Adrenal gland (tissue), 12 donors: ENCODE data around the gene EYS. TPM values are rescaled to one million over a fixed set of nuclear protein-coding genes. Genes with fewer than 3 reads are reported as not detected.
A peak's percentile ranks its signal among the peaks of the same experiment; 100 is the strongest.
"Not testable (repeated sequence)": the region's sequence is repeated elsewhere in the genome, so short reads cannot be mapped to it uniquely, and the experiment has no call there.

ENCODE experiments used
- DNase-seq, 7 donors: peaks; one replicate each; pipeline ENCODE4 v3.0.0-alpha.2; 2019 to 2020
- H3K27ac ChIP-seq, 5 donors: fragments of 200-600 bp; sonication (generic) in 4 of 5; 1 replicate in 3 of 5; 2 replicates in 2 of 5; pipeline versions ENCODE4 v1.5.1 to v1.8.0; 2016 to 2020; ENCODE audit warnings: mild to moderate bottlenecking in 1 of 5
- H3K27me3 ChIP-seq: fragments of 200-600 bp; 2 replicates; pipeline ENCODE4 v1.8.0; 2021
- H3K36me3 ChIP-seq, 2 donors: fragments of 200-600 bp; replicated peaks in 1 of 2; 1 replicate in 1 of 2; 2 replicates in 1 of 2; pipeline versions ENCODE4 v1.5.1 to v1.8.0; 2018 to 2022
- H3K4me1 ChIP-seq, 2 donors: fragments of 200-600 bp; replicated peaks in 1 of 2; 1 replicate in 1 of 2; 2 replicates in 1 of 2; pipeline versions ENCODE4 v1.5.1 to v1.8.0; 2018 to 2021
- H3K4me3 ChIP-seq, 4 donors: fragments of 200-600 bp; sonication (generic) in 3 of 4; one replicate each; pipeline ENCODE4 v1.5.1; 2016 to 2018
- H3K9me3 ChIP-seq, 3 donors: fragments of 200-600 bp; sonication (generic) in 1 of 3; replicated peaks in 1 of 3; 1 replicate in 2 of 3; 2 replicates in 1 of 3; pipeline versions ENCODE4 v1.5.1 to v1.8.0; 2016 to 2021
- POLR2A ChIP-seq, 2 donors: fragments of 450-650 bp; IDR thresholded peaks; one replicate each; pipeline ENCODE4 v1.6.1; 2017; ENCODE audit warnings: antibody characterized with exemption in 2 of 2, mild to moderate bottlenecking in 2 of 2, moderate library complexity in 1 of 2
- WGBS, 4 donors: extraction: QIAGEN DNeasy Blood & Tissue Kit in 2 of 4; methylation state at CpG; one replicate each; pipeline versions ENCODE4 v1.1.5 to v1.1.7; 2013 to 2017; 5-methylcytosine and 5-hydroxymethylcytosine counted together
- intact Hi-C, 2 donors: fragments of 100-400 bp; cut with DNase I; formaldehyde crosslinking; loops; one replicate each; pipeline versions ENCODE4 v1.14.1 to v1.15.0; 2022 to 2023
- polyA plus RNA-seq, 3 donors: library from polyadenylated mRNA; stranded (reverse); fragments of 200-250 nt in 2 of 3; fragments of 350-450 nt in 1 of 3; fragmentation: Illumina TruSeq in 1 of 3; extraction: RNeasy Lipid Tissue Mini Kit (QIAGEN cat#74804) in 1 of 3; gene quantifications; one replicate each; pipeline ENCODE4 v1.2.3, GENCODE V29; 2013 to 2014
- total RNA-seq, 9 donors: library from RNA; depleted of rRNA in 4 of 9; stranded (reverse); fragments of >200 nt in 4 of 9; fragments of 120-200 nt in 1 of 9; fragmentation: NEBNext Ultra II Directional in 1 of 9; extraction: Animal tissue kit (Norgen Biotek cat#: 25700) in 1 of 9; gene quantifications; one replicate each; pipeline versions ENCODE4 v1.1.0 to v1.2.4, GENCODE V29; 2013 to 2023
- TF ChIP-seq, protein P1 (sequence below), 6 experiments: fragments of 450-650 bp in 4 of 6; fragments of 200-600 bp in 2 of 6; sonication (generic) in 1 of 6; IDR thresholded peaks; 1 replicate in 5 of 6; 2 replicates in 1 of 6; pipeline versions ENCODE4 v1.5.1 to v1.8.0; 2016 to 2021; ENCODE audit warnings: antibody characterized with exemption in 6 of 6, mild to moderate bottlenecking in 2 of 6, moderate library complexity in 1 of 6
- donor health status: healthy with polysubstance abuse.
- donor health status: Bipolar disorder and iron deficiency.
- donor health status: DM: yes; HTN: yes; CAD: no.
- donor health status: DM: no; HTN: no; CAD: no.
- donor health status: DM: no; HTN: no; CAD: no.
- donor health status: DM: yes; HTN: yes; CAD: no.

EYS gene
- total and polyA plus RNA-seq, 12 donors, result 0.03 to 3.1 (median 0.18) TPM; not detected in 7

DNA sequence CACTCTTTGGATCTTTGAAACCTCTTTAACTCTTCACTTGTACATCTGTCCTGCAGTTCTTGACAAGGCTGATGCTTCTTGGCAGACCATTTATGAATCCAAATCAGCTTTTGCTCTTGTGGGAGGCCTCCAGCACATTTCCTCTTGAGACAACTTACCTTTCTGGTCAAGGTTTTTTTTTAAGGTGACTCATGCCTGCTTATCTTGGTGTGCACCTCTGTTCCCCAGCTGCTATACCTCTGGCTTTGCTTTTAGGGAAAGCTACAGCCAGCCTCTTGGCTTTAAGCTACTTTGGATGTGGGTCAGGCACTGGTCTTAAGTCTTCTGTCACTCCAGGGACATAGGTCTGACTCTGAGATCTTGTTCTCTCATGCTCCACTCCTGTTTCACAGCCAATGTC, 1965.0 kb downstream of the EYS start:
- TF ChIP-seq, protein P1, sequence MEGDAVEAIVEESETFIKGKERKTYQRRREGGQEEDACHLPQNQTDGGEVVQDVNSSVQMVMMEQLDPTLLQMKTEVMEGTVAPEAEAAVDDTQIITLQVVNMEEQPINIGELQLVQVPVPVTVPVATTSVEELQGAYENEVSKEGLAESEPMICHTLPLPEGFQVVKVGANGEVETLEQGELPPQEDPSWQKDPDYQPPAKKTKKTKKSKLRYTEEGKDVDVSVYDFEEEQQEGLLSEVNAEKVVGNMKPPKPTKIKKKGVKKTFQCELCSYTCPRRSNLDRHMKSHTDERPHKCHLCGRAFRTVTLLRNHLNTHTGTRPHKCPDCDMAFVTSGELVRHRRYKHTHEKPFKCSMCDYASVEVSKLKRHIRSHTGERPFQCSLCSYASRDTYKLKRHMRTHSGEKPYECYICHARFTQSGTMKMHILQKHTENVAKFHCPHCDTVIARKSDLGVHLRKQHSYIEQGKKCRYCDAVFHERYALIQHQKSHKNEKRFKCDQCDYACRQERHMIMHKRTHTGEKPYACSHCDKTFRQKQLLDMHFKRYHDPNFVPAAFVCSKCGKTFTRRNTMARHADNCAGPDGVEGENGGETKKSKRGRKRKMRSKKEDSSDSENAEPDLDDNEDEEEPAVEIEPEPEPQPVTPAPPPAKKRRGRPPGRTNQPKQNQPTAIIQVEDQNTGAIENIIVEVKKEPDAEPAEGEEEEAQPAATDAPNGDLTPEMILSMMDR (IDR thresholded peaks at IDR 0.05), result no peak
- no peak for TF ChIP-seq POLR2A (IDR thresholded peaks at IDR 0.05)
- H3K4me1 ChIP-seq, result peaks cover 0 to 6% of the 10 kb centered on the region in 2 donors
- no peaks in the 10 kb centered on the region for H3K9me3 ChIP-seq
- no peak overlapping the region for H3K27ac ChIP-seq
- no peaks in the 10 kb centered on the region for H3K27me3 ChIP-seq
- no peak overlapping the region for H3K4me3 ChIP-seq
- intact Hi-C loops, result no loop called here
- no peak for DNase-seq
- H3K36me3 ChIP-seq, result no peaks in the 10 kb centered on the region

GRCh38 chr6:63740709-63741108, 1966.3 kb downstream of the EYS start:
- WGBS, 4 donors, result 20 to 22% (median 22%) methylated on average over 2 of the region's 2 CpGs
- intact Hi-C loops, result no loop called here
- no peak for TF ChIP-seq POLR2A (IDR thresholded peaks at IDR 0.05)
- TF ChIP-seq, protein P1 (IDR thresholded peaks at IDR 0.05), result no peak

GRCh38 chr6:63739094-63739687, 1967.8 kb downstream of the EYS start:
- Histone ChIP-seq H3K4me3 (no peak overlapping the region), H3K27ac (no peak overlapping the region), H3K4me1 (peaks cover 0 to 6% of the 10 kb centered on the region in 2 donors), H3K9me3 (no peaks in the 10 kb centered on the region), H3K27me3 (no peaks in the 10 kb centered on the region), H3K36me3 (no peaks in the 10 kb centered on the region)
- TF ChIP-seq, protein P1 (IDR thresholded peaks at IDR 0.05), result no peak
- intact Hi-C loops, result no loop called here
- no peak for DNase-seq
- WGBS, 4 donors, result 0 to 27% (median 20%) methylated on average over 1 of the region's 1 CpG

More at GRCh38 chr6:63740709-63741108, 1966.3 kb downstream of the EYS start:
- Histone ChIP-seq H3K4me1 (peaks cover 0 to 6% of the 10 kb centered on the region in 2 donors), H3K27ac (no peak overlapping the region), H3K27me3 (no peaks in the 10 kb centered on the region), H3K36me3 (no peaks in the 10 kb centered on the region), H3K9me3 (no peaks in the 10 kb centered on the region), H3K4me3 (no peak overlapping the region)
- peak in 3 of 7 donors; percentile 8 to 20 (median 15) for DNase-seq

DNA sequence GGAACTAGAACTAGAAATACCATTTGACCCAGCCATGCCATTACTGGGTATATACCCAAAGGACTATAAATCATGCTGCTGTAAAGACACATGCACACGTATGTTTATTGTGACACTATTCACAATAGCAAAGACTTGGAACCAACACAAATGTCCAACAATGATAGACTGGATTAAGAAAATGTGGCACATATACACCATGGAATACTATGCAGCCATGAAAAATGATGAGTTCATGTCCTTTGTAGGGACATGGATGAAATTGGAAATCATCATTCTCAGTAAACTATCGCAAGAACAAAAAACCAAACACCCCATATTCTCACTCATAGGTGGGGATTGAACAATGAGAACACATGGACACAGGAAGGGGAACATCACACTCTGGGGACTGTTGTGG, 1968.8 kb downstream of the EYS start:
- H3K27ac ChIP-seq, H3K27me3 ChIP-seq, H3K9me3 ChIP-seq, H3K4me3 ChIP-seq, H3K4me1 ChIP-seq, DNase-seq, H3K36me3 ChIP-seq, intact Hi-C loops: not testable (repeated sequence)
- 89 to 100% (median 96%) methylated on average over 1 to 2 of the region's 2 CpGs for WGBS, 4 donors

- Histone ChIP-seq H3K27ac (no peak overlapping the region), H3K27me3 (no peaks in the 10 kb centered on the region), H3K9me3 (no peaks in the 10 kb centered on the region), H3K4me3 (no peak overlapping the region), H3K36me3 (no peaks in the 10 kb centered on the region), H3K4me1 (no peaks in the 10 kb centered on the region)
- intact Hi-C loops, result no loop called here
- no peak for TF ChIP-seq POLR2A (IDR thresholded peaks at IDR 0.05)
- TF ChIP-seq, protein P1 (IDR thresholded peaks at IDR 0.05), result no peak
- WGBS, 4 donors, result 89 to 94% (median 92%) methylated on average over 3 of the region's 3 CpGs
- no peak for DNase-seq
These were observed 1972.1 kb downstream of the EYS start for GRCh38 chr6:63734923-63735322.
